Measurements from ENCODE around the gene DLGAP1. TPM values are rescaled to one million over a fixed set of nuclear protein-coding genes. Genes with fewer than 3 reads are reported as not detected.
A peak's percentile ranks its signal among the peaks of the same experiment; 100 is the strongest.

DLGAP1 gene
- total and polyA plus RNA-seq, 2 of the 8 experiments (the other 6 are each of a cell fraction or from before 2014, with no cell fraction given), result 11.8 to 16.9 TPM

DNA sequence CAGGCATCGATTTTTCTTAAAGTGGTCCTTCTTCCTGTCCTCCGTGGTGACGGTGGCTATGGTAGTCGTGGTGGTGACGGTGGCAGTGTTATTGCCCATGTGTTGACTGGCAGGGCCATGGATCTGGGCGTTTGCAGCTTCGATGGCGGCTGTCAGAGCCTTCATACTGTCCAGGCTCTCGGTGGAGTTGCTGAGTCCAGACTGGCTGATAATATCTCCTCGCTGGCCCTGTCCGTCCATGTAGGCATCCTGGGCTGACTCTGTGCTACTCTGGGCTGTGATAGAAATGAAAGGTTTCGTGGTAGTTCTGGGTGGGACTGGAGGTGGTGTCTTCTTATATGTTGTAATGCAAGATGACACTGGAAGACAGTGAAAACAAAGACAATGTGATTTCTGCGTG lies 873.2 kb downstream of the DLGAP1 start:
- H3K79me2 ChIP-seq (ENCODE audit: control insufficient read depth in 1 of 2, insufficient read depth in 2 of 2, low read length in 2 of 2), result no peaks in the 10 kb centered on the region
- H3K36me3 ChIP-seq (ENCODE audit: control insufficient read depth in 2 of 4, insufficient read depth in 4 of 4, low read length in 3 of 4), result no peaks in the 10 kb centered on the region
- H3K23me2 ChIP-seq (ENCODE audit: low read depth, low read length), result no peaks in the 10 kb centered on the region; the same call in 1 of the 2 replicates
- WGBS, 2 experiments (ENCODE audit: extremely low coverage in 1 of 2, insufficient coverage in 1 of 2, insufficient read length in 1 of 2, insufficient replicate concordance in 2 of 2, low coverage in 1 of 2, low lambda C conversion rate in 2 of 2, missing lambda C conversion rate in 1 of 2), result 93% methylated on average over 13 of the region's 13 CpGs; no CpG with 5 or more reads in 1 of the 2 experiments
- no peak overlapping the region for H4K8ac ChIP-seq (ENCODE audit: extremely low read depth, insufficient read depth, low read length)
- H4K91ac ChIP-seq (replicated peaks; ENCODE audit: insufficient read length, low read length), result no peak overlapping the region
- H2AK5ac ChIP-seq (ENCODE audit: low read depth, low read length), result peak overlapping the region; percentile 26; the same call in 1 of the 2 replicates
- H2BK20ac ChIP-seq (ENCODE audit: low read length), result peak overlapping the region; percentile 73; the same call in 1 of the 2 replicates
- no peak overlapping the region for H3K27ac ChIP-seq (ENCODE audit: low read depth, low read length)
- no peaks in the 10 kb centered on the region for H3K9me3 ChIP-seq (ENCODE audit: insufficient read depth in 2 of 2, low read depth in 1 of 2, low read length in 1 of 2)
- no peak overlapping the region for H2BK120ac ChIP-seq (replicated peaks; ENCODE audit: low read depth, low read length)
- CTCF ChIA-PET (ENCODE audit: partially characterized antibody), result no interaction called here
- H3K4ac ChIP-seq (replicated peaks; ENCODE audit: insufficient read length, low read depth, low read length), result no peak overlapping the region
- no peak overlapping the region for H2AFZ ChIP-seq (ENCODE audit: low read length)
- H2BK12ac ChIP-seq (ENCODE audit: low read depth, low read length), result peak overlapping the region; percentile 93; the same call in 1 of the 2 replicates
- H2BK15ac ChIP-seq (ENCODE audit: low read length), result peak overlapping the region; percentile 97; the same call in 1 of the 2 replicates
- H4K5ac ChIP-seq (ENCODE audit: insufficient read length, low read depth, low read length), result no peak overlapping the region
- H4K20me1 ChIP-seq (replicated peaks in 1 of 2; ENCODE audit: control insufficient read depth in 1 of 2, insufficient read depth in 2 of 2, low read length in 2 of 2), result no peaks in the 10 kb centered on the region
- H3K14ac ChIP-seq (ENCODE audit: insufficient read length), result no peak overlapping the region
- no peaks in the 10 kb centered on the region for H3K79me1 ChIP-seq (ENCODE audit: low read depth, low read length)
- no peak for FAIRE-seq
- no peak overlapping the region for H3K23ac ChIP-seq (ENCODE audit: insufficient read length)
- POLR2A ChIA-PET (ENCODE audit: partially characterized antibody), result no interaction called here
- H3K27me3 ChIP-seq (replicated peaks in 1 of 4; ENCODE audit: control insufficient read depth in 3 of 4, extremely low read depth in 1 of 4, insufficient read depth in 3 of 4, low read length in 3 of 4), result no peaks in the 10 kb centered on the region
- peaks cover 3 to 13% (median 9%) of the 10 kb centered on the region in 4 experiments for H3K4me1 ChIP-seq (replicated peaks in 1 of 4; ENCODE audit: control insufficient read depth in 3 of 4, insufficient read depth in 4 of 4, low read length in 3 of 4)
- H3K4me2 ChIP-seq (ENCODE audit: insufficient read depth in 1 of 2, low read depth in 2 of 2, low read length in 2 of 2), result no peak overlapping the region
- peak in 1 of 2 experiments; percentile 33 for DNase-seq (ENCODE audit: low read depth in 1 of 2, low spot score in 2 of 2)
- H3K56ac ChIP-seq (replicated peaks; ENCODE audit: insufficient read length, low read depth, low read length), result no peak overlapping the region
- no peak overlapping the region for H3K9ac ChIP-seq (replicated peaks in 1 of 4; ENCODE audit: extremely low read depth in 1 of 4, low read depth in 3 of 4, low read length in 3 of 4)
- H2BK5ac ChIP-seq (ENCODE audit: low read depth, low read length), result peak overlapping the region; percentile 60; the same call in 1 of the 2 replicates
- H3K18ac ChIP-seq (ENCODE audit: extremely low read depth, low read length), result 0 out of 2 replicates have a peak overlapping the region, but pooled peaks have one; percentile 15
- H3K4me3 ChIP-seq (ENCODE audit: extremely low read depth in 1 of 4, insufficient read depth in 2 of 4, low read depth in 3 of 4, low read length in 4 of 4), result no peak overlapping the region
- TF ChIP-seq TEAD4 (IDR thresholded peaks at IDR 0.05; ENCODE audit: low read depth, low read length) (no peak), NRF1 (IDR thresholded peaks at IDR 0.05; ENCODE audit: low read depth, low read length) (no peak), TCF12 (IDR thresholded peaks at IDR 0.05; ENCODE audit: low read depth, low read length) (no peak)
- TF ChIP-seq, protein P1, sequence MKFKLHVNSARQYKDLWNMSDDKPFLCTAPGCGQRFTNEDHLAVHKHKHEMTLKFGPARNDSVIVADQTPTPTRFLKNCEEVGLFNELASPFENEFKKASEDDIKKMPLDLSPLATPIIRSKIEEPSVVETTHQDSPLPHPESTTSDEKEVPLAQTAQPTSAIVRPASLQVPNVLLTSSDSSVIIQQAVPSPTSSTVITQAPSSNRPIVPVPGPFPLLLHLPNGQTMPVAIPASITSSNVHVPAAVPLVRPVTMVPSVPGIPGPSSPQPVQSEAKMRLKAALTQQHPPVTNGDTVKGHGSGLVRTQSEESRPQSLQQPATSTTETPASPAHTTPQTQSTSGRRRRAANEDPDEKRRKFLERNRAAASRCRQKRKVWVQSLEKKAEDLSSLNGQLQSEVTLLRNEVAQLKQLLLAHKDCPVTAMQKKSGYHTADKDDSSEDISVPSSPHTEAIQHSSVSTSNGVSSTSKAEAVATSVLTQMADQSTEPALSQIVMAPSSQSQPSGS (IDR thresholded peaks at IDR 0.05; ENCODE audit: low read length), result no peak
